Karpas-422 (cell line): ENCODE results near the gene NKAIN2. TPM values are rescaled to one million over a fixed set of nuclear protein-coding genes. Genes with fewer than 3 reads are reported as not detected.

ENCODE experiments used
- DNase-seq: peaks from one replicate; pipeline ENCODE4 v3.0.0-alpha.2; 2015
- H2AFZ ChIP-seq: fragments of 200-600 bp; sonication (generic); 2 replicates; pipeline ENCODE4 v1.6.1; 2014; ENCODE audit warnings: antibody characterized with exemption, low read length, mixed read lengths
- H3K27ac ChIP-seq: fragments of 200-600 bp; sonication (generic); 2 replicates; pipeline ENCODE4 v1.5.1; 2014; ENCODE audit warnings: mild to moderate bottlenecking, low read length, moderate library complexity
- H3K27me3 ChIP-seq: fragments of 200-600 bp; sonication (generic); 2 replicates; pipeline ENCODE4 v1.6.1; 2014; ENCODE audit warnings: low read length, mixed read lengths
- H3K36me3 ChIP-seq: fragments of 200-600 bp; sonication (generic); 2 replicates; pipeline ENCODE4 v1.6.1; 2014; ENCODE audit warnings: low read length, mixed read lengths; ENCODE audit not compliant: insufficient read depth
- H3K4me1 ChIP-seq: fragments of 200-600 bp; sonication (generic); 2 replicates; pipeline ENCODE4 v1.6.1; 2014; ENCODE audit warnings: mild to moderate bottlenecking, low read length, mixed read lengths
- H3K4me2 ChIP-seq: fragments of 200-600 bp; sonication (generic); 2 replicates; pipeline ENCODE4 v1.6.1; 2014; ENCODE audit warnings: low read length, low read depth, mild to moderate bottlenecking; ENCODE audit not compliant: poor library complexity, severe bottlenecking
- H3K4me3 ChIP-seq: fragments of 200-600 bp; sonication (generic); 2 replicates; pipeline ENCODE4 v1.5.1; 2014; ENCODE audit warnings: mild to moderate bottlenecking, antibody characterized with exemption, low read length, mixed read lengths
- H3K79me2 ChIP-seq: fragments of 200-600 bp; sonication (generic); 2 replicates; pipeline ENCODE4 v1.6.1; 2014; ENCODE audit warnings: mild to moderate bottlenecking, low read length, mixed read lengths
- H3K9ac ChIP-seq: fragments of 200-600 bp; sonication (generic); 2 replicates; pipeline ENCODE4 v1.6.0; 2014; ENCODE audit warnings: low read length
- H3K9me2 ChIP-seq: fragments of 200-600 bp; sonication (generic), shearing (Covaris generic); replicated peaks from 2 replicates; pipeline ENCODE4 v1.6.0; 2014; ENCODE audit warnings: mild to moderate bottlenecking, low read length, moderate library complexity; ENCODE audit not compliant: insufficient read depth
- H3K9me3 ChIP-seq: fragments of 300-700, 200-600 bp; sonication (generic); 2 replicates; pipeline ENCODE4 v1.6.1; 2014; ENCODE audit warnings: low read length, mixed read lengths
- H4K20me1 ChIP-seq: fragments of 200-600 bp; sonication (generic); 2 replicates; pipeline ENCODE4 v1.6.1; 2014; ENCODE audit warnings: mild to moderate bottlenecking, antibody characterized with exemption, low read length, low read depth; ENCODE audit not compliant: insufficient read depth
- total RNA-seq: library from RNA; depleted of rRNA; stranded (reverse); fragments of >200 nt; shearing (Covaris generic); gene quantifications from 2 replicates; pipeline ENCODE4 v1.2.3, GENCODE V29; 2014; ENCODE audit warnings: low replicate concordance

NKAIN2 gene
- total RNA-seq, 1 experiment from 2014 or later, result not detected

GRCh38 chr6:124073820-124074587 is 270.3 kb downstream of the NKAIN2 start:
- H3K79me2 ChIP-seq, result no peaks in the 10 kb centered on the region
- no peaks in the 10 kb centered on the region for H3K4me1 ChIP-seq
- no peaks in the 10 kb centered on the region for H3K27me3 ChIP-seq
- no peaks in the 10 kb centered on the region for H3K36me3 ChIP-seq
- no peaks in the 10 kb centered on the region for H4K20me1 ChIP-seq
- no peak overlapping the region for H3K4me3 ChIP-seq
- no peak overlapping the region for H3K4me2 ChIP-seq
- DNase-seq, result no peak
- no peak overlapping the region for H3K9ac ChIP-seq
- H3K9me3 ChIP-seq, result peaks cover 3% of the 10 kb centered on the region; the same call in 1 of the 2 replicates
- H3K9me2 ChIP-seq, result no peaks in the 10 kb centered on the region
- H2AFZ ChIP-seq, result no peak overlapping the region
- no peak overlapping the region for H3K27ac ChIP-seq

- no peak overlapping the region for H3K9ac ChIP-seq
These were observed 270.9 kb downstream of the NKAIN2 start for GRCh38 chr6:124074606-124075005.

GRCh38 chr6:124076336-124077048 is 272.8 kb downstream of the NKAIN2 start:
- Histone ChIP-seq H3K4me3 (no peak overlapping the region), H3K4me1 (no peaks in the 10 kb centered on the region)

More at GRCh38 chr6:124074606-124075005, 270.9 kb downstream of the NKAIN2 start:
- no peak overlapping the region for H3K27ac ChIP-seq
- H3K36me3 ChIP-seq, result no peaks in the 10 kb centered on the region
- no peaks in the 10 kb centered on the region for H3K4me1 ChIP-seq
- no peak for DNase-seq
- H3K9me3 ChIP-seq, result peaks cover 5% of the 10 kb centered on the region; the same call in 1 of the 2 replicates
- no peak overlapping the region for H3K4me3 ChIP-seq
- no peaks in the 10 kb centered on the region for H4K20me1 ChIP-seq
- no peak overlapping the region for H3K4me2 ChIP-seq
- H3K9me2 ChIP-seq, result no peaks in the 10 kb centered on the region
- no peaks in the 10 kb centered on the region for H3K79me2 ChIP-seq
- H3K27me3 ChIP-seq, result no peaks in the 10 kb centered on the region
- H2AFZ ChIP-seq, result no peak overlapping the region

GRCh38 chr6:124078169-124078568 is 274.5 kb downstream of the NKAIN2 start:
- Histone ChIP-seq H3K27me3 (no peaks in the 10 kb centered on the region), H3K9me3 (peaks cover 9% of the 10 kb centered on the region), H3K9me2 (no peaks in the 10 kb centered on the region), H3K4me1 (no peaks in the 10 kb centered on the region), H3K27ac (no peak overlapping the region), H3K79me2 (no peaks in the 10 kb centered on the region), H2AFZ (no peak overlapping the region), H3K4me2 (no peak overlapping the region), H3K9ac (no peak overlapping the region), H3K4me3 (no peak overlapping the region), H3K36me3 (no peaks in the 10 kb centered on the region), H4K20me1 (no peaks in the 10 kb centered on the region)
- no peak for DNase-seq

More at GRCh38 chr6:124076336-124077048, 272.8 kb downstream of the NKAIN2 start:
- Histone ChIP-seq H3K79me2 (no peaks in the 10 kb centered on the region), H2AFZ (no peak overlapping the region), H3K36me3 (no peaks in the 10 kb centered on the region), H3K4me2 (no peak overlapping the region), H3K9me3 (peaks cover 9% of the 10 kb centered on the region), H4K20me1 (no peaks in the 10 kb centered on the region), H3K27ac (no peak overlapping the region), H3K27me3 (no peaks in the 10 kb centered on the region), H3K9me2 (no peaks in the 10 kb centered on the region), H3K9ac (no peak overlapping the region)
- DNase-seq, result no peak

- Histone ChIP-seq H3K27me3 (no peaks in the 10 kb centered on the region), H3K4me2 (no peak overlapping the region), H3K9me2 (no peaks in the 10 kb centered on the region), H3K27ac (no peak overlapping the region), H3K36me3 (no peaks in the 10 kb centered on the region), H3K79me2 (no peaks in the 10 kb centered on the region), H3K9ac (no peak overlapping the region), H3K4me1 (no peaks in the 10 kb centered on the region), H4K20me1 (no peaks in the 10 kb centered on the region), H3K4me3 (no peak overlapping the region), H2AFZ (no peak overlapping the region), H3K9me3 (peaks cover 23% of the 10 kb centered on the region)
- no peak for DNase-seq
These were observed 276.8 kb downstream of the NKAIN2 start for GRCh38 chr6:124080483-124080882.

GRCh38 chr6:124090491-124090890 is 286.8 kb downstream of the NKAIN2 start:
- no peaks in the 10 kb centered on the region; the same call in 1 of the 2 replicates for H3K9me3 ChIP-seq
- H2AFZ ChIP-seq, result no peak overlapping the region
- no peak for DNase-seq
- no peaks in the 10 kb centered on the region for H3K9me2 ChIP-seq
- no peaks in the 10 kb centered on the region for H3K36me3 ChIP-seq
- no peaks in the 10 kb centered on the region for H3K4me1 ChIP-seq
- no peaks in the 10 kb centered on the region for H3K79me2 ChIP-seq
- H4K20me1 ChIP-seq, result no peaks in the 10 kb centered on the region
- no peaks in the 10 kb centered on the region for H3K27me3 ChIP-seq
- H3K4me3 ChIP-seq, result no peak overlapping the region
- H3K27ac ChIP-seq, result no peak overlapping the region
- no peak overlapping the region for H3K4me2 ChIP-seq
- no peak overlapping the region for H3K9ac ChIP-seq

- Histone ChIP-seq H4K20me1 (no peaks in the 10 kb centered on the region), H3K9me3 (peaks cover 8% of the 10 kb centered on the region; the same call in 1 of the 2 replicates), H3K79me2 (no peaks in the 10 kb centered on the region), H3K4me3 (no peak overlapping the region), H3K9me2 (no peaks in the 10 kb centered on the region), H3K9ac (no peak overlapping the region), H3K4me2 (no peak overlapping the region), H2AFZ (no peak overlapping the region), H3K36me3 (no peaks in the 10 kb centered on the region), H3K4me1 (no peaks in the 10 kb centered on the region), H3K27me3 (no peaks in the 10 kb centered on the region), H3K27ac (no peak overlapping the region)
- DNase-seq, result no peak
These were observed 295.9 kb downstream of the NKAIN2 start for GRCh38 chr6:124099520-124099919.

- DNase-seq, result no peak
- no peaks in the 10 kb centered on the region for H3K79me2 ChIP-seq
- no peaks in the 10 kb centered on the region for H3K9me2 ChIP-seq
- no peak overlapping the region for H3K4me3 ChIP-seq
- H3K27ac ChIP-seq, result no peak overlapping the region
- H3K9me3 ChIP-seq, result peaks cover 24% of the 10 kb centered on the region
- H3K36me3 ChIP-seq, result no peaks in the 10 kb centered on the region
- no peak overlapping the region for H3K4me2 ChIP-seq
- H3K27me3 ChIP-seq, result no peaks in the 10 kb centered on the region
- H2AFZ ChIP-seq, result no peak overlapping the region
- H4K20me1 ChIP-seq, result no peaks in the 10 kb centered on the region
- H3K4me1 ChIP-seq, result no peaks in the 10 kb centered on the region
- no peak overlapping the region for H3K9ac ChIP-seq
These were observed 306.8 kb downstream of the NKAIN2 start for GRCh38 chr6:124110514-124110913.
